Neural cell (in vitro differentiated cells): ENCODE results near the gene CLEC16A.

Experiments
- CTCF ChIP-seq: fragments of 450-650 bp; IDR thresholded peaks from 2 replicates; pipeline ENCODE4 v1.5.1; 2014; ENCODE audit warnings: antibody characterized with exemption, mild to moderate bottlenecking, moderate library complexity; ENCODE audit not compliant: poor library complexity, severe bottlenecking
- POLR2AphosphoS5 ChIP-seq: IDR thresholded peaks from 2 replicates; pipeline ENCODE4 v1.6.1; 2012
- REST ChIP-seq: IDR thresholded peaks from 2 replicates; pipeline ENCODE4 v1.6.1; 2012; ENCODE audit warnings: borderline replicate concordance
- TAF1 ChIP-seq: IDR thresholded peaks from 2 replicates; pipeline ENCODE4 v1.6.1; 2012; ENCODE audit warnings: low read depth

DNA sequence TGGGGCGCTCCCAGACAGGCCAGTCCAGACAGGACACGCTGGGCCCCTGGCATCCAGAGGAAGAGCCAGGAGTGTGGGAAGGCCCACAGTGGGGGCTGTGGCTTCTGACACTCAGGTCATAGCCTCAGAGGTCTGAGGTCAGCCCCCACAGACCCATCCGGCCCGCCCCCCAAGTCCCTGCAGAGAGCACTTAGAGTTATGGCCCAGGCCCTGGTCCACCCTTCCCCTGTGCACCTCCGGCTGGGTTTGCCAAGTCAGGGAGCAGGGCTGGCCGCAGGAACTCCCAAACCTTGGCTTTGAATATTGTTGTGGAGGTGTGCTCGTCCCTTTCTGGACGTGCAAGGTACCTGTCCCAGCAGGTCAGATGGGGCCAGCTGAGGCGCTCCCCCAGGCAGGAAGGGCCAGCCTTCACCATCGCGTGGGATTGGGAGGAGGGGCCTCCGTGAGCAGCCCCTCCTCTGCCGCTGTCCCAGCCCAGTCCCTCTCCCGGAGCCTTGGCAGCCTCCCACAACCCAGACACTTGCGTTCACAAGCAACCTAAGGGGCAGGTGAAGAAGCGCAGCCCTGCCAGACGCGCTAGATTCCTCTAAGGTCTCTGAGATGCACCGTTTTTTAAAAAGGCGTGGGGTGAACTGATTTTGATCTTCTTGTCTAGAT, 237.0 kb downstream of the CLEC16A start:
- TF ChIP-seq REST, result no peak
- no peak for TF ChIP-seq POLR2AphosphoS5
- no peak for TF ChIP-seq CTCF
- no peak for TF ChIP-seq TAF1
